NB4 (cell line): ENCODE results near the gene LGALS9.

Source experiments
- CTCF ChIP-seq: IDR thresholded peaks from one replicate; pipeline ENCODE4 v1.5.1; 2012; ENCODE audit warnings: low read depth, low read length
- MAX ChIP-seq: IDR thresholded peaks from 2 replicates; pipeline ENCODE4 v1.6.1; 2011; ENCODE audit warnings: low read depth, low read length
- POLR2A ChIP-seq: IDR thresholded peaks from 2 replicates; pipeline ENCODE4 v1.6.1; 2011; ENCODE audit warnings: mild to moderate bottlenecking; ENCODE audit not compliant: insufficient read length; ENCODE audit errors: extremely low read depth

GRCh38 chr17:27635275-27635823 is 4.4 kb downstream of the LGALS9 start:
- TF ChIP-seq MAX, result no peak
- TF ChIP-seq CTCF, result no peak
- TF ChIP-seq POLR2A, result no peak
